HL-60/S4 (cell line): Measurements from ENCODE around the gene C19orf81.

ENCODE experiments used
- in situ Hi-C: fragments of 300-500 bp; cut with MboI; formaldehyde crosslinking; loops from 2 replicates; pipeline ENCODE4 v1.14.3; 2022; ENCODE audit warnings: low sequenced_read_pairs

Gene C19orf81

GRCh38 chr19:50629194-50629593 lies 20.1 kb upstream of the C19orf81 start:
- in situ Hi-C loops = no loop called here

- in situ Hi-C loops = no loop called here
These were observed 19.4 kb upstream of the C19orf81 start for GRCh38 chr19:50629801-50630200.

- in situ Hi-C loops = no loop called here
These were observed 17.0 kb upstream of the C19orf81 start for GRCh38 chr19:50632151-50632835.

GRCh38 chr19:50633359-50633758 lies 15.9 kb upstream of the C19orf81 start:
- in situ Hi-C loops = no loop called here

GRCh38 chr19:50633973-50634372 lies 15.3 kb upstream of the C19orf81 start:
- in situ Hi-C loops = no loop called here

GRCh38 chr19:50636317-50637085 lies 12.7 kb upstream of the C19orf81 start:
- in situ Hi-C loops = no loop called here

GRCh38 chr19:50638600-50638999 lies 10.6 kb upstream of the C19orf81 start:
- in situ Hi-C loops = no loop called here

GRCh38 chr19:50639121-50640112 lies 9.8 kb upstream of the C19orf81 start, which contains the start of gene SYT3:
SYT3 (minus strand) TSS chr19:50639881; CDS start chr19:50637411, 2,470 bp downstream.
- in situ Hi-C loops = no loop called here

- in situ Hi-C loops = no loop called here
These were observed 8.9 kb upstream of the C19orf81 start for GRCh38 chr19:50640368-50640767.

- in situ Hi-C loops = no loop called here
These were observed 4.8 kb upstream of the C19orf81 start for GRCh38 chr19:50644315-50644915.

GRCh38 chr19:50645107-50645506 lies 4.1 kb upstream of the C19orf81 start:
- in situ Hi-C loops = no loop called here

- in situ Hi-C loops = no loop called here
These were observed 3.0 kb upstream of the C19orf81 start for GRCh38 chr19:50646074-50646807.

GRCh38 chr19:50647879-50648615 lies 1.2 kb upstream of the C19orf81 start:
- in situ Hi-C loops = no loop called here

- in situ Hi-C loops = no loop called here
These were observed 586 bp upstream of the C19orf81 start for GRCh38 chr19:50648659-50649058.

- in situ Hi-C loops = no loop called here
These were observed 1.9 kb downstream of the C19orf81 start for GRCh38 chr19:50651174-50651573.

GRCh38 chr19:50652722-50653121 lies 3.5 kb downstream of the C19orf81 start:
- in situ Hi-C loops = no loop called here

- in situ Hi-C loops = no loop called here
These were observed 5.6 kb downstream of the C19orf81 start for GRCh38 chr19:50654882-50655281.

- in situ Hi-C loops = no loop called here
These were observed 8.0 kb downstream of the C19orf81 start for GRCh38 chr19:50657222-50657669.
